ENCODE data around the gene PKDREJ. TPM values are rescaled to one million over a fixed set of nuclear protein-coding genes. Genes with fewer than 3 reads are reported as not detected.

PKDREJ gene
- total and polyA plus RNA-seq, 9 donors: under 0.01 to 0.17 (median 0.12) TPM; not detected in 1

- 92 to 97% (median 93%) methylated on average over 2 of the region's 2 CpGs for WGBS, 3 donors
- H3K4me3 ChIP-seq: no peak overlapping the region
- no peaks in the 10 kb centered on the region for H3K27me3 ChIP-seq
- no peak overlapping the region for H3K27ac ChIP-seq
- TF ChIP-seq CTCF (IDR thresholded peaks at IDR 0.05) (no peak), EP300 (IDR thresholded peaks at IDR 0.05) (no peak), POLR2A (IDR thresholded peaks at IDR 0.05) (no peak)
- H3K4me1 ChIP-seq (ENCODE audit: insufficient read depth): peaks cover 5% of the 10 kb centered on the region
- DNase-seq: no peak
- intact Hi-C loops (cut with DNase I): loop anchor here in 1 of 4 donors (5.0 to 10.0 kb wide), 2 partner anchors 167 to 300 kb away; no protein-coding TSS in a partner anchor
- no peaks in the 10 kb centered on the region for H3K36me3 ChIP-seq
- no peaks in the 10 kb centered on the region for H3K9me3 ChIP-seq
Measured at GRCh38 chr22:46294784-46295183, 31.6 kb upstream of the PKDREJ start.

GRCh38 chr22:46293577-46294260, 30.6 kb upstream of the PKDREJ start:
- Histone ChIP-seq H3K36me3 (no peaks in the 10 kb centered on the region), H3K27ac (no peak overlapping the region), H3K27me3 (no peaks in the 10 kb centered on the region), H3K9me3 (no peaks in the 10 kb centered on the region), H3K4me3 (no peak overlapping the region), H3K4me1 (ENCODE audit: insufficient read depth) (peaks cover 5% of the 10 kb centered on the region)
- DNase-seq: no peak
- TF ChIP-seq CTCF (IDR thresholded peaks at IDR 0.05) (no peak), POLR2A (IDR thresholded peaks at IDR 0.05) (no peak), EP300 (IDR thresholded peaks at IDR 0.05) (no peak)
- WGBS, 3 donors: 58 to 72% (median 65%) methylated on average over 11 of the region's 11 CpGs
- intact Hi-C loops (cut with DNase I): loop anchor here in 1 of 4 donors (10.0 kb wide), 1 partner anchor 299 kb away; no protein-coding TSS in a partner anchor

- 84 to 89% (median 86%) methylated on average over 14 of the region's 14 CpGs for WGBS, 3 donors
- Histone ChIP-seq H3K36me3 (no peaks in the 10 kb centered on the region), H3K4me1 (ENCODE audit: insufficient read depth) (peaks cover 5% of the 10 kb centered on the region), H3K4me3 (no peak overlapping the region), H3K9me3 (no peaks in the 10 kb centered on the region), H3K27me3 (no peaks in the 10 kb centered on the region), H3K27ac (no peak overlapping the region)
- intact Hi-C loops (cut with DNase I): loop anchor here in 1 of 4 donors (10.0 kb wide), 1 partner anchor 298 kb away; no protein-coding TSS in a partner anchor
- no peak for DNase-seq
- TF ChIP-seq CTCF (IDR thresholded peaks at IDR 0.05): no peak
- TF ChIP-seq POLR2A (IDR thresholded peaks at IDR 0.05): no peak
- no peak for TF ChIP-seq EP300 (IDR thresholded peaks at IDR 0.05)
Measured at GRCh38 chr22:46292732-46293131, 29.6 kb upstream of the PKDREJ start.

- Histone ChIP-seq H3K4me1 (ENCODE audit: insufficient read depth) (peaks cover 3% of the 10 kb centered on the region), H3K27me3 (no peaks in the 10 kb centered on the region), H3K4me3 (no peak overlapping the region), H3K27ac (no peak overlapping the region), H3K36me3 (no peaks in the 10 kb centered on the region), H3K9me3 (no peaks in the 10 kb centered on the region)
- 96 to 97% (median 96%) methylated on average over 3 of the region's 3 CpGs for WGBS, 3 donors
- intact Hi-C loops (cut with DNase I): loop anchor here in 1 of 4 donors (10.0 kb wide), 1 partner anchor 297 kb away; no protein-coding TSS in a partner anchor
- no peak for TF ChIP-seq EP300 (IDR thresholded peaks at IDR 0.05)
- TF ChIP-seq POLR2A (IDR thresholded peaks at IDR 0.05): no peak
- TF ChIP-seq CTCF (IDR thresholded peaks at IDR 0.05): no peak
- DNase-seq: no peak
Measured at GRCh38 chr22:46292173-46292572, 29.0 kb upstream of the PKDREJ start.

Measured in ovary (tissue), 9 donors.